Left lung (tissue), 10 donors: ENCODE measurements around the gene GPHN. TPM values are rescaled to one million over a fixed set of nuclear protein-coding genes. Genes with fewer than 3 reads are reported as not detected.
A peak's percentile ranks its signal among the peaks of the same experiment; 100 is the strongest.

ENCODE experiments used
- ATAC-seq: fragments of 200-7000 bp; cut with Tn5 transposase; one replicate; pipeline ENCODE4 v1.9.1; 2020; ENCODE audit warnings: moderate library complexity
- DNase-seq, 4 donors: peaks; one replicate each; pipeline ENCODE4 v3.0.0-alpha.2; 2013 to 2020
- H3K27ac ChIP-seq, 2 donors: fragments of 200-600 bp; sonication (generic) in 1 of 2; one replicate each; pipeline versions ENCODE4 v1.5.0 to v1.8.0; 2020 to 2021
- H3K27me3 ChIP-seq, 2 donors: fragments of 200-600 bp; sonication (generic) in 1 of 2; one replicate each; pipeline versions ENCODE4 v1.5.0 to v1.8.0; 2020 to 2021
- H3K36me3 ChIP-seq, 2 donors: fragments of 200-600 bp; sonication (generic) in 1 of 2; one replicate each; pipeline versions ENCODE4 v1.5.0 to v1.8.0; 2020 to 2021
- H3K4me1 ChIP-seq, 2 donors: fragments of 200-600 bp; one replicate each; pipeline ENCODE4 v1.8.0; 2021
- H3K4me3 ChIP-seq, 2 donors: fragments of 200-600 bp; sonication (generic) in 1 of 2; one replicate each; pipeline versions ENCODE4 v1.5.0 to v1.8.0; 2020 to 2021; ENCODE audit warnings: mild to moderate bottlenecking in 1 of 2
- H3K9me3 ChIP-seq, 2 donors: fragments of 200-600 bp; sonication (generic) in 1 of 2; one replicate each; pipeline versions ENCODE4 v1.5.0 to v1.8.0; 2020 to 2021
- CTCF ChIP-seq, 2 donors: fragments of 200-600 bp; sonication (generic) in 1 of 2; IDR thresholded peaks; one replicate each; pipeline versions ENCODE4 v1.5.0 to v1.8.0; 2021; ENCODE audit warnings: antibody characterized with exemption in 2 of 2
- intact Hi-C, 2 donors: fragments of 100-400 bp; cut with DNase I; formaldehyde crosslinking; loops; one replicate each; pipeline versions ENCODE4 v1.11.2 to v1.14.2; 2022
- polyA plus RNA-seq, 6 donors: library from polyadenylated mRNA; unstranded; fragments of 120-200 nt; gene quantifications; one replicate each; pipeline ENCODE4 v1.2.1, GENCODE V29; 2013; ENCODE audit not compliant: insufficient read length in 6 of 6
- total RNA-seq, 2 donors: library from RNA; stranded (reverse); fragmentation: NEBNext Ultra II Directional; extraction: Animal tissue kit (Norgen Biotek cat#: 25700); gene quantifications; one replicate each; pipeline ENCODE4 v1.2.1, GENCODE V29; 2021
- donor health status: DM: no; HTN: yes; CAD: no.
- donor health status: DM: no; HTN: no; CAD: no.

Gene GPHN
- total and polyA plus RNA-seq, 8 donors = 22.6 to 31.1 (median 25.7) TPM

GRCh38 chr14:67199016-67199415, 691.1 kb downstream of the GPHN start:
- no peaks in the 10 kb centered on the region for H3K27me3 ChIP-seq
- DNase-seq = no peak
- no peaks in the 10 kb centered on the region for H3K9me3 ChIP-seq
- no peak for TF ChIP-seq CTCF (IDR thresholded peaks at IDR 0.05)
- no peak for ATAC-seq
- H3K36me3 ChIP-seq = no peaks in the 10 kb centered on the region
- H3K4me3 ChIP-seq = no peak overlapping the region
- intact Hi-C loops = no loop called here
- H3K4me1 ChIP-seq = no peaks in the 10 kb centered on the region
- H3K27ac ChIP-seq = no peak overlapping the region

- no peak overlapping the region for H3K4me3 ChIP-seq
- DNase-seq (no peak), ATAC-seq (no peak)
- H3K27me3 ChIP-seq = no peaks in the 10 kb centered on the region
- no peak for TF ChIP-seq CTCF (IDR thresholded peaks at IDR 0.05)
- no peak overlapping the region for H3K27ac ChIP-seq
- no peaks in the 10 kb centered on the region for H3K4me1 ChIP-seq
- intact Hi-C loops = no loop called here
- H3K9me3 ChIP-seq = no peaks in the 10 kb centered on the region
- H3K36me3 ChIP-seq = no peaks in the 10 kb centered on the region
Observed at GRCh38 chr14:67207810-67208209, 699.9 kb downstream of the GPHN start.

- no peak overlapping the region for H3K27ac ChIP-seq
- intact Hi-C loops = no loop called here
- H3K9me3 ChIP-seq = no peaks in the 10 kb centered on the region
- DNase-seq (no peak), ATAC-seq (no peak)
- no peaks in the 10 kb centered on the region for H3K27me3 ChIP-seq
- H3K4me3 ChIP-seq = no peak overlapping the region
- H3K4me1 ChIP-seq = no peaks in the 10 kb centered on the region
- H3K36me3 ChIP-seq = no peaks in the 10 kb centered on the region
- no peak for TF ChIP-seq CTCF (IDR thresholded peaks at IDR 0.05)
Observed at GRCh38 chr14:67218126-67218525, 710.2 kb downstream of the GPHN start.

- Histone ChIP-seq H3K4me3 (no peak overlapping the region), H3K4me1 (no peaks in the 10 kb centered on the region), H3K27me3 (no peaks in the 10 kb centered on the region), H3K9me3 (no peaks in the 10 kb centered on the region), H3K27ac (peak overlapping the region in 1 of 2 donors; percentile 13), H3K36me3 (no peaks in the 10 kb centered on the region)
- no peak for TF ChIP-seq CTCF (IDR thresholded peaks at IDR 0.05)
- intact Hi-C loops = no loop called here
- DNase-seq (no peak), ATAC-seq (peak; percentile 88)
Observed at GRCh38 chr14:67221248-67221981, 713.5 kb downstream of the GPHN start.

GRCh38 chr14:67221982-67222328, 714.0 kb downstream of the GPHN start:
- H3K9me3 ChIP-seq = no peaks in the 10 kb centered on the region
- no peak for TF ChIP-seq CTCF (IDR thresholded peaks at IDR 0.05)
- H3K27me3 ChIP-seq = no peaks in the 10 kb centered on the region
- DNase-seq (no peak), ATAC-seq (no peak)
- H3K4me3 ChIP-seq = no peak overlapping the region
- H3K27ac ChIP-seq = no peak overlapping the region
- intact Hi-C loops = no loop called here
- no peaks in the 10 kb centered on the region for H3K4me1 ChIP-seq
- no peaks in the 10 kb centered on the region for H3K36me3 ChIP-seq
